Inflammatory macrophage treated with lipopolysaccharide for 1 hour (primary cell): Measurements from ENCODE around the gene PCSK6.

ENCODE experiments used
- DNase-seq, 2 donors: peaks; one replicate each; pipeline ENCODE4 v3.0.0-alpha.2; 2020 to 2022

The PCSK6 gene

DNA sequence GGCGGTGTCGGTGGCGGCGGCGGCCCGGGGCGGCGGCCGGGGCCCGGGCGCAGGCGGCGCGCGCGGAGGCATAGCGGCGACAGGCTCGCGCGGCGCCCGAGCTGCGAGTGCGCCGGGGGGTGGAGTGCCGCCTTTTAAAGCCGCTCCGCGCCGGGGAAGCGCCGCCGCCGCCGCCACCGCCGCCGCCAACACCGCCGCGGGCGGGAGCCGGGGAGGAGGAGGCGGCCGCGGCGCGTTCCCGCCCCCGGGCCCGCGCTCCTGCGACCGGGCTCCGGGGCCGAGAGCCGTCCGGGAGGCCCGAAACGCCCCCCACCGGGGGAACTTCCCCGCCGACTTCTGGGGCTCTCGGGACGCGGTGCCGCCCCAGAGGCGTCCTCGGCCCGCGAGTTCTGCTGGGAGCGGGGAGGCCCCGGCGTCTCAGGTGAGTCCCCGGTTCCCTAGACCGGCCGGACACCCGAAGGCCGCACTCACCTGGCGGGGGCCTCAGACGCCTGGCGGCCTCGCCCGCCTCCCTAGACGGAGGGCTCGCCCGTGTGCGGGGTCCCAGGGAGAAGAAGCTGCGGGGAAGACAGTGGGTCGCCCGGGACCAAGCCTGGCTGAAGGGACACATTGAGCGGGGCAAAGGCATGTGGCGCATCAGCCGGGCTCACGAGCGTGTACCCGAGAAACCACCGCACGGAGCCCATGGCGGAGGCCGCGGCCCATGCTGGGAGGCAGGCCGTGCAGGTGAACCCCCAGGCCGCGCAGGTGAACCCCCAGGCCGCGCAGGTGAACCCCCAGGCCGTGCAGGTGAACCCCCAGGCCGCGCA is at the start of gene PCSK6:
TSS of gene PCSK6 (minus strand) at position 109 of the 809 bp plus-strand sequence. CDS start at position 72, 37 bp downstream.
- DNase-seq = no peak

DNA sequence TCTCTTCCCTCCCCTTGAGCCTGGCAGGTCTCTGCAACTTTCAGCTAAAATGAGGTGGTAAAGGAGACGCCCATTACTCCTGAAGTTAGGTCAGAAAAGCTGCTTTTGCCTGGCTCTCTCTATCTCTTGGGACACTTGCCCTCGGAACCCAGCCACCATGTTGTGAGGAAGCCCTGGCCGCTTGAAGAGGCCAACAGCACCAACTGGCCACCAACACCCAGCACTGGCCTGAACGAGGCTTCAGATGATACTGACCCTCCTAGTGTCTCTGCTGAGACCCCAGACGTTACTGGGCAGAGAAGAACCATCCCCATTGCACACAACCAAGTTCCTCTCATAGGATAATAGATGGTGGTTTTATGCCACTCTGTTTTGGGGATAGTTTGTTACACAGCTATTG is 49.5 kb upstream of the PCSK6 start:
- DNase-seq = no peak

- DNase-seq = no peak
Measured at GRCh38 chr15:101538177-101538576, 48.7 kb upstream of the PCSK6 start.

GRCh38 chr15:101537483-101538080 is 48.1 kb upstream of the PCSK6 start:
- DNase-seq = peak; percentile 15 to 29

DNA sequence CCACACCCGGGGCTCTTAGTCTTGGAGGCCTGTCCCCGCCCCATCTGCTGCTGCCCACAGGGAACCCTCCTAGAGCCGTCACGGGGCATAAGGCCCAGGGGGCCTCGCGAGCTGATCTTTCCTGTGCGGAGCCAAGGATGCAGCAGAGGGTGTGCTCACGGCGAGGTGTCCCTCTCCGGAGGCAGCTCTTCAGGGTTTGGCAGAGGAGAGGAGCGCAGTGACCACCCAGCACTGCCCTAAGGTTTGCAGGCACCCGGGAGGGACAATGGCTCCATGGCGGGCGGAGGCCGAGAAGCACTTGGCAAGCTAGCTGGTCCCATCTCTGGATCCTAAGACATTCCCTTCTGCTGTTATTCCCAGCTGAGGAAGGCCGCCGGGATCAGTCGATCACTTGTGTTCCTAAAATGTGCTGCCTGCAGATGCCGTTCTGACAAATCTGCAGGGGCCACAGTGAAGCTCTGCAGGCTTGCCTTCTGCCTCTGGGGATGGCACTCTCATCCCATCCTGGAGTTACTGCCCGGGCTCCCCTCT is 47.4 kb upstream of the PCSK6 start:
- no peak for DNase-seq

DNA sequence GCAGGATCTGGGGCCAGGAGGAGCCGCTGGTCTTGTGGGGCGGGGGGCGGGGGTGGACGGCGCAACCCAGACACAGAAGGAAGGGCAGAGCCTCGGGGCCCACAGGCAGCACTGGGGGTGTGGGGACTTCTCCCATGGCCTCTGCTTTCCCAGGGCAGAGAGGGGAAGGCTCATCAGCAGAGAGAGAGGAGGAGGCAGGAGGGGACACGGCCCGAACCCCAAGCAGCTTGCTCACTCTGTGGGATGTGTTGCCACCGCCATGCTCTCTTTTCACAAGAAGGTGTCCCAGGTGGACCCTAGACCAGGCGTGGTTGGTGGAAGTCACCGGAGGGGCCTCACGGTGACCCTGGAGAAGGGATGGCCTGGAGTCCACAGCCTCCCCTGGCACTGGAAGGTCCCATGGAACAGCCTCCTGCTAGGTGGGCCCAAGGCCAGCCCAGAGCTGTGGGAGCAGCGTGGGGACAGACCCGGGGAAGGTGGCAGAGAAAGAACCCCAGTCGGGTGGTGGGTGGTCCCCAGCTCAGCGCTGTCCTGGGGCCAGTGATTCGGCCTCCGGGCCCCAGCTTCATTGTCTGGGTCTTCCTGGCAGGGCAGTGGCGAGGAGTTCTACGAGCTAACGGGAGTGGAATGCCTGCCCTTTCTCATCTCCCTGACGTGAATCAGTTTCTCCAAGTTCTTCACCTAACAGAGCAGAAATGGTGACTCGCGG is 46.8 kb upstream of the PCSK6 start:
- DNase-seq = no peak

DNA sequence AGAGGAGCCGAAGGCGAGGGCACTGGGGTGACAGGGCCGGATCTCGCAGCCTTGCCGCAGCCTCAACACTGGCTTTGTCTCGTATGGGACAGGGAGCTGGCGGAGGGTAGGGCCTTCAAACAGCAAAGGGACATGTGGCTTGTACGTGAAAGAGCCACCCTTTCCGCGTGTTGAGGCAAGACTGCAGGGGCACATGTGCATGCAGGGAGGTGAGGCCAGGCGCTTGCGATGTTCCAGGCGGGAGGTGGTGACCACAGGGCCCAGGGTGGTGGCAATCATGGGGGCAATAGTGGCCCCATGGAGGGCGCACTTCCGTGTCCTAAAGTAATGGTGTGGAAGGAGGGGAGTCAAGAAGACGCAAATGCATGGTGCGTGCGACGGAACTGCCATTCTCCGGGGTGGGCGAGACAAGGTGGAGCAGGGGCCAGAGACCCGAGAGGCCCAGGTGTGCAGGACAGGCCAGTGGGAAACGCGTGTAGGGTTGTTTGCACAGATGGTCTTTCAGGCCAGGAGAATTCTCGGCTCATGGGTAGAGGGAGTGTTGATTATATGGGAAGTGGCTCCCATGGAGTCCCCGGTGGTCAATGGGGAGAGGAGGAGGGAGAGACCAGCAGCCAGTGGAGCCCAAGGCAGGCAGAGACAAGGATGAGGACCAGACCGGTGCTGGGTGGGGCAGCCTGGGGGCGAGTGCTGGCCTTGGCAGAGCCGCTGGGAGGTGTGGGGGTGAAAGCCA is 45.8 kb upstream of the PCSK6 start:
- no peak for DNase-seq

DNA sequence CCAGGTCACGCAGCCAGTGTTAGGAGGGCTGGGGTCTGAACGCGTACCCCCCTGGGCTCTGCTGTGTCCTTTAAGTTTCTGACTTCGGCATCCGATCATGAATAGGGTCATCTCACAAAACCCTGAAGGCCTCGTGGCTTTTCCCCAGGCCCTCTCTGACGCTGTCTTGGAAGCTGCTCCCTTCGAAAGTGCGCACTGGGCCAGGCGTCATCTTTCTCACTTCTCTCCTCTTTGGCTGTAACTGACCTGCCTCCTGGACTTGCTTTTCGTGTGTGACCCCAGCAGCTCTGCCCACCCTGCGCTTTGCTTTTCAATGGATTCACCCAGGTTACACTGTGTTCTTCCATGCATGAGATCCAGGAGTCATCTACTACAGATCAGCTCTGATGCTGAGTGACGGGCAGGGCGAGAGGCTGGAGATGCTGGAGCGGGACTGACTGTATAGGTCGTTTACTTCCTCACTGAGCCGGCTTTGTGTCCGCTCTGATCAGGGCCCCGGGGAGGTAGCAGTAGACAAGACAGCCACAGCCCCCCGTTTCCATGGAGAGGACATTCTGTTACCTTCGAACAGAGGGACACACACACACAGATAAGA is 45.0 kb upstream of the PCSK6 start:
- DNase-seq = no peak

GRCh38 chr15:101533371-101534140 is 44.0 kb upstream of the PCSK6 start:
- no peak for DNase-seq

DNA sequence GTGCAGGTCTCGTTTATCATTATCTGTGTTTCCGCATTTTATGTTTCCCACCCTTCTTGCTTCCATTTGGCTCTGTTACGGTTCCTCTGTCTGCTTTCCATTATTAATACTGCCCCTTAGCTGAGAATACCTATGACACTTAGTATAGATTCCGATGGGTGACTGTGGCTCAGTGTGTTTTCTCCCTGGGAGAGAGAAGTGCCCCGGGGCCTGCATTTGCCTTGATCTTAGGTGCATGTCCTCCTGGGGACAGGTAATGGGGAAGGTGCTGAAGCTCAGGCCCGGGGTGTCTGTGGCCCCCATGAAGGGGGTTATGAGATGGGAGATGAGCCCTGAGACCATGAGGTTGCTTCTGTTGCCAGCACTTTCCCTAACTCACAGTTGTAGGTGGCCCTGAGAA is 43.4 kb upstream of the PCSK6 start:
- no peak for DNase-seq

- DNase-seq = no peak
Measured at GRCh38 chr15:101531170-101531569, 41.7 kb upstream of the PCSK6 start.

- DNase-seq = no peak
Measured at GRCh38 chr15:101530224-101530958, 40.9 kb upstream of the PCSK6 start.

DNA sequence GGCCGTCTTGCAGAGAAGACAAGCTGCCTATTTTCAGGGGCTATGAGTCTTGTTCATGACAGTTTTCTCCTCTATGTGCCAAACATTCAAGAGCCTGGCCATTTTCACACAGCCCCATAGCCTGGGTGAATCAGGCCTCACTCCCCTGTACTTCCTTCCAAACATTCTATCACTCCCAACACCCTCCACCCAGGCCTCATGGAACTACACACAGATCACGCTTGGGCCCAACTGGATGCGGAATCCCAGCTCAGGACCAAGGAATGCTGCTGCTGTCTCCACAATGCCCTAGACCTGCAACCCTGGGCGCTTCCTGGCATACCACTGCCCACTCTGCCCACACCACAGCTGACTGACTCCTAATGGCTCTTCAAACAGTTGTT is 39.4 kb upstream of the PCSK6 start:
- DNase-seq = no peak

GRCh38 chr15:101528108-101528916 is 38.8 kb upstream of the PCSK6 start:
- DNase-seq = peak; percentile 28 to 60

DNA sequence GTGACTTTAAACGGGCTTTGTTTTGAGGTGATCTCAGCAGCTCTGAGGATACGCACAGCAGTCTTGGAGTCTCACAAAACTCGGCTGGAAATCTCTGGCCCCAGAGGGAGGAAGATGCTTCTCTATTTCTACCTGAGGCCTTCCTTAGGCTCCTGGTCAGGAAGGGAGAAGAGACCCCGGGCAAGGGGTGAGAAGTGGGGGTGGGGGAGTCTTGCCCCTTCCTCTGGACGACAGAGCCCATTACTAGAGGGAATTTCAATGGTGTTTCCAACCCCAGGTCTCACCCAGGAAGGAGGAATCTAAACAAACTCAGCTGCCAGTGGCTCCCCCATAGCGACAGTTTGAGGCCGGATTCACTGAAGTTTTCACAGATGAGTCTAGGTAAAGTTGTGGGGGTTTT is 37.4 kb upstream of the PCSK6 start:
- DNase-seq = no peak

DNA sequence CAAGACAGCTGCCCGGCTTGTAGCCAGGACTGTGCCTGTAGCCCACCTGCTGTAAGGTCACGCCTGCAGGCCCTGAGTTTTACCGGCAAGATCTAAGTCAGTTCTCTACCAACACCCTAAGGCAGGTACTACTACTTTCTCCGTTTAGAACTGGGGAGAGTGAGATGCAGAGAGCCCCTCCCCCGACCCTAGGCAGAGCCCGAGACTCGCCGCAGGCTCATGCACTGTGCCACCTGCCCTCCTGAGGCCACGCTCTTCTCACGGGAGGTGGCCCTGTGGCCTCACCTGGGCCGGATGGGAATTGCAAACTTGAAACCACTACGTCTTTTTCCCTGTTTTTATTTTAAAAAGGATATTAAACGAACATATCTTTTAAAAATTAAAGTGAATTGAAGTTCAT is 36.9 kb upstream of the PCSK6 start:
- no peak for DNase-seq

GRCh38 chr15:101526021-101526420 is 36.5 kb upstream of the PCSK6 start:
- no peak for DNase-seq

- no peak for DNase-seq
Measured at GRCh38 chr15:101525087-101525669, 35.7 kb upstream of the PCSK6 start.

- no peak for DNase-seq
Measured at GRCh38 chr15:101523560-101523940, 34.0 kb upstream of the PCSK6 start.
